Measurements from ENCODE around the gene CLPTM1L.
"Not testable (repeated sequence)": the region's sequence is repeated elsewhere in the genome, so short reads cannot be mapped to it uniquely, and the experiment has no call there.

The CLPTM1L gene

GRCh38 chr5:1292846-1293415 lies 52.0 kb downstream of the CLPTM1L start:
- no peak for DNase-seq (ENCODE audit: low read depth)
- no peak overlapping the region for H3K4me3 ChIP-seq (ENCODE audit: low read length)
- TF ChIP-seq CTCF (IDR thresholded peaks at IDR 0.05; ENCODE audit: insufficient read depth, low read depth, low read length, missing control alignments): no peak

DNA sequence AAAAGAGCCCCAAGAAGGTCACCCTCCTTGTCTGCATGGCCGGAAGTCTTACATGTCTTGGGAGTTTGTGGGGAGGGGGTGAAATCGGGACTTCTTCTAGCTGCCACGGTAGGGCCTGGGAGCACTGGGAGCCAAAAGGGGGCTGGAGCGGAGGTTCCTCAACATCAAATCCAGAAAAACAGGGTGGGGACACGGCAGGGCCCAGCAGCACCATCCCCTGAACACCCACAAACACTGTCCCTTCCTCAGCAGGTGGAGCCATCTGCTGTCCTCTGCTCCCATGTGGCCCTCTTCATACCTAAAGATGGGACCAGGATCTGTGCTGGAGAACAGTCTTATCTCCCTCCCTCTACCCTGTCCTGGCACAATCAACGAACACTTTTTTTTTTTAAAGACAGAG lies 52.8 kb downstream of the CLPTM1L start:
- H3K4me3 ChIP-seq (ENCODE audit: low read length): no peak overlapping the region
- TF ChIP-seq CTCF (IDR thresholded peaks at IDR 0.05; ENCODE audit: insufficient read depth, low read depth, low read length, missing control alignments): no peak
- no peak for DNase-seq (ENCODE audit: low read depth)

DNA sequence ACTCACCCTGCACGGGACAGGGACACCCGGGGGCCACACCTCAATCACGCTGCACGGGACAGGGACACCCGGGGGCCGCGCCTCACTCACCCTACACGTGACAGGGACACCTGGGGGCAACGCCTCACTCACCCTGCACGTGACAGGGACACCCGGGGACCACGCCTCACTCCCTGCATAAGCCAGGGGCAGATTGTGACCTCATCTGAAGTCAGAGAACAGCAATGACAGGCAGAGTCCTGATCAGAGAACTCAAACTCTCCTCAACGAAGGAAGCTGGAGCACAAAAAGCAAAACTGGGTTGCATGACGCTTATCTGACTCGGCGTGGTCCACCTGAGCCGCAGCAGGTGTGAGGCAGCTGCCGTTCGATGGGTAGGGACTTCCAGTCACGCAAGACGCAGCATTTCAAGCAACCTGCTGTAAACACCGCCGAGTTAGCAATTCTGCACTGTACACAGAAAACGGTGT lies 53.3 kb downstream of the CLPTM1L start:
- H3K4me3 ChIP-seq (ENCODE audit: low read length): no peak overlapping the region
- DNase-seq (ENCODE audit: low read depth): no peak
- TF ChIP-seq CTCF (IDR thresholded peaks at IDR 0.05; ENCODE audit: insufficient read depth, low read depth, low read length, missing control alignments): no peak

DNA sequence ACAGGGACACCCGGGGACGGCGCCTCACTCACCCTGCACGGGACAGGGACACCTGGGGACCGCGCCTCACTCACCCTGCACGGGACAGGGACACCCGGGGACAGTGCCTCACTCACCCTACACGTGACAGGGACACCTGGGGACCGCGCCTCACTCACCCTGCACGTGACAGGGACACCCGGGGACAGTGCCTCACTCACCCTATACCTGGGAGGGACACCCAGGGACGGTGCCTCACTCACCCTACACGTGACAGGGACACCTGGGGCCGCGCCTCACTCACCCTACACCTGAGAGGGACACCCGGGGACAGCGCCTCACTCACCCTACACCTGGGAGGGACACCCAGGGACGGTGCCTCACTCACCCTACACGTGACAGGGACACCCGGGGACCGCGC lies 53.9 kb downstream of the CLPTM1L start:
- H3K4me3 ChIP-seq (ENCODE audit: low read length); DNase-seq (ENCODE audit: low read depth): not testable (repeated sequence)

GRCh38 chr5:1289559-1289958 lies 55.3 kb downstream of the CLPTM1L start:
- not testable (repeated sequence) for H3K4me3 ChIP-seq (ENCODE audit: low read length); DNase-seq (ENCODE audit: low read depth)

GRCh38 chr5:1288439-1289335 lies 56.2 kb downstream of the CLPTM1L start:
- no peak for DNase-seq (ENCODE audit: low read depth)
- no peak for TF ChIP-seq CTCF (IDR thresholded peaks at IDR 0.05; ENCODE audit: insufficient read depth, low read depth, low read length, missing control alignments)
- no peak overlapping the region for H3K4me3 ChIP-seq (ENCODE audit: low read length)

GRCh38 chr5:1285883-1286291 lies 59.0 kb downstream of the CLPTM1L start:
- no peak overlapping the region for H3K4me3 ChIP-seq (ENCODE audit: low read length)
- no peak for DNase-seq (ENCODE audit: low read depth)
- TF ChIP-seq CTCF (IDR thresholded peaks at IDR 0.05; ENCODE audit: insufficient read depth, low read depth, low read length, missing control alignments): no peak

GRCh38 chr5:1285141-1285540 lies 59.8 kb downstream of the CLPTM1L start:
- no peak overlapping the region for H3K4me3 ChIP-seq (ENCODE audit: low read length)
- no peak for TF ChIP-seq CTCF (IDR thresholded peaks at IDR 0.05; ENCODE audit: insufficient read depth, low read depth, low read length, missing control alignments)

GRCh38 chr5:1284336-1284970 lies 60.4 kb downstream of the CLPTM1L start:
- H3K4me3 ChIP-seq (ENCODE audit: low read length); DNase-seq (ENCODE audit: low read depth): not testable (repeated sequence)

More at GRCh38 chr5:1285141-1285540, 59.8 kb downstream of the CLPTM1L start:
- DNase-seq (ENCODE audit: low read depth): no peak

- not testable (repeated sequence) for H3K4me3 ChIP-seq (ENCODE audit: low read length); DNase-seq (ENCODE audit: low read depth)
These were observed 61.2 kb downstream of the CLPTM1L start for GRCh38 chr5:1283729-1284041.
